Measurements from ENCODE around the gene POTEG.
"Not testable (repeated sequence)": the region's sequence is repeated elsewhere in the genome, so short reads cannot be mapped to it uniquely, and the experiment has no call there.

POTEG gene

GRCh38 chr14:19434241-19434640 is at the start of gene POTEG:
TSS of gene POTEG (minus strand) at chr14:19434341. CDS start at chr14:19434289, 52 bp downstream.
- in situ Hi-C loops (cut with MboI; ENCODE audit: low sequenced_read_pairs), result not testable (repeated sequence)

- in situ Hi-C loops (cut with MboI; ENCODE audit: low sequenced_read_pairs), result not testable (repeated sequence)
Observed at GRCh38 chr14:19482093-19482492, 48.0 kb upstream of the POTEG start.

- in situ Hi-C loops (cut with MboI; ENCODE audit: low sequenced_read_pairs), result not testable (repeated sequence)
Observed at GRCh38 chr14:19481421-19481820, 47.3 kb upstream of the POTEG start.

- in situ Hi-C loops (cut with MboI; ENCODE audit: low sequenced_read_pairs), result not testable (repeated sequence)
Observed at GRCh38 chr14:19480491-19480890, 46.4 kb upstream of the POTEG start.

GRCh38 chr14:19445761-19446160 is 11.6 kb upstream of the POTEG start:
- in situ Hi-C loops (cut with MboI; ENCODE audit: low sequenced_read_pairs), result not testable (repeated sequence)

GRCh38 chr14:19439826-19440225 is 5.7 kb upstream of the POTEG start:
- in situ Hi-C loops (cut with MboI; ENCODE audit: low sequenced_read_pairs), result not testable (repeated sequence)

- in situ Hi-C loops (cut with MboI; ENCODE audit: low sequenced_read_pairs), result not testable (repeated sequence)
Observed at GRCh38 chr14:19439219-19439618, 5.1 kb upstream of the POTEG start.

- in situ Hi-C loops (cut with MboI; ENCODE audit: low sequenced_read_pairs), result not testable (repeated sequence)
Observed at GRCh38 chr14:19437126-19437443, 2.9 kb upstream of the POTEG start.

- in situ Hi-C loops (cut with MboI; ENCODE audit: low sequenced_read_pairs), result not testable (repeated sequence)
Observed at GRCh38 chr14:19436311-19437125, 2.4 kb upstream of the POTEG start.

- in situ Hi-C loops (cut with MboI; ENCODE audit: low sequenced_read_pairs), result not testable (repeated sequence)
Observed at GRCh38 chr14:19435852-19436251, 1.7 kb upstream of the POTEG start.

GRCh38 chr14:19434891-19435290 is 750 bp upstream of the POTEG start:
- in situ Hi-C loops (cut with MboI; ENCODE audit: low sequenced_read_pairs), result not testable (repeated sequence)

GRCh38 chr14:19433765-19434164 is 376 bp downstream of the POTEG start:
- in situ Hi-C loops (cut with MboI; ENCODE audit: low sequenced_read_pairs), result not testable (repeated sequence)

GRCh38 chr14:19408519-19408918 is 25.6 kb downstream of the POTEG start:
- in situ Hi-C loops (cut with MboI; ENCODE audit: low sequenced_read_pairs), result not testable (repeated sequence)

GRCh38 chr14:19402097-19402496 is 32.0 kb downstream of the POTEG start:
- in situ Hi-C loops (cut with MboI; ENCODE audit: low sequenced_read_pairs), result not testable (repeated sequence)

GRCh38 chr14:19394727-19395126 is 39.4 kb downstream of the POTEG start:
- in situ Hi-C loops (cut with MboI; ENCODE audit: low sequenced_read_pairs), result not testable (repeated sequence)

- in situ Hi-C loops (cut with MboI; ENCODE audit: low sequenced_read_pairs), result not testable (repeated sequence)
Observed at GRCh38 chr14:19390230-19390629, 43.9 kb downstream of the POTEG start.

GRCh38 chr14:19388741-19389140 is 45.4 kb downstream of the POTEG start:
- in situ Hi-C loops (cut with MboI; ENCODE audit: low sequenced_read_pairs), result not testable (repeated sequence)

GRCh38 chr14:19386996-19387395 is 47.1 kb downstream of the POTEG start:
- in situ Hi-C loops (cut with MboI; ENCODE audit: low sequenced_read_pairs), result not testable (repeated sequence)

- in situ Hi-C loops (cut with MboI; ENCODE audit: low sequenced_read_pairs), result not testable (repeated sequence)
Observed at GRCh38 chr14:19386309-19386708, 47.8 kb downstream of the POTEG start.

- in situ Hi-C loops (cut with MboI; ENCODE audit: low sequenced_read_pairs), result not testable (repeated sequence)
Observed at GRCh38 chr14:19384088-19384781, 49.9 kb downstream of the POTEG start.

- in situ Hi-C loops (cut with MboI; ENCODE audit: low sequenced_read_pairs), result not testable (repeated sequence)
Observed at GRCh38 chr14:19383008-19383584, 51.0 kb downstream of the POTEG start.

- in situ Hi-C loops (cut with MboI; ENCODE audit: low sequenced_read_pairs), result not testable (repeated sequence)
Observed at GRCh38 chr14:19380137-19380536, 54.0 kb downstream of the POTEG start.
